Activated gamma-delta T cell (primary cell): ENCODE data around the gene S100A2.
A peak's percentile ranks its signal among the peaks of the same experiment; 100 is the strongest.

Source experiments
- DNase-seq: peaks from one replicate; lab custom pipeline; 2025; lab: John Stamatoyannopoulos, UW

Gene S100A2

DNA sequence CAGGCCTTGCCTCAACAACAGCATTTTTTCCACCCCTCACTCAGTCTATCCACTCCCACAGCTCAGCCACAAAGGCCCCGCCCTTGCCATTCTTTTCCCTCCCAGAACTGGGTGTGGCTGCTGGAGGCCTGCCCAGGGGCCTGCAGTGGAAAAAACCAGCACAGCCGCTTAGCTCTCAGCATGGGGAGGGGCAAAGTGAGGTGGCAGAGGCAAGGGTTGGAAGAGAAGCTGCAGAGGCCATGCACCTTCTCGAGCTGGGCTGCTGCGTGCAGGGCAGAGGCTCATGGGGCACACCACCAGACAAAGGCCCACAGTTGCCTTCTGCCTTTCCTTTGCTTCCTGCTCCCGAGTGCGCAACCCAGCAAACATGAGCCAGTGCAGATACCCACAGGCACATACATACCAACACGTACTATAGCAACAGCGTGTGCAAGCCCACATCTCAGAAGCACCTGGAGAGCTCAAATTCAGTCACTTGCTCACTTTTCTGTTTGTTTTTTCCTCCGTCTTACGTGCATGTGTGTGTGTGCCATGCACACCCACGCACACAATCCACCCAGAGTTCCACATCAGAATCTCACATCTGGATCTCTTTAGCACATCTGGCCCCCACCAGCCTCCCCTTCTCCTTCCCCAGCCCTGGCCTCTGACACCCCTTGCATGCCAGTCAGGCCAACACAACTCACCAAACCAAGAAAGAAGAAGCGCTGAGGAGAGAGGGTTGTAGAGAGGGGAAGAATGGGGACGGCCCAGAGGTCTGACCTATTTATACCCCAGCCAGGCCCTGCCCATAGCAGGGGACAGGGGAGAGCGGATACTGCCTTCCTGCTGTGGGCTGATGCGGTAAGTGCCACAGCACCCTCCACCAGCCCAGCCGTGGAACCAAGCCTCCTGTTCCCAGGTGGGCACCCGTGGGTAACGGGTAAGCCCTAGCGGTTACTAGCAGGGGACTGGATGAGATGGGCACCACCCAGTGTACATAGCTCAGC, 20.3 kb downstream of the S100A2 start, which contains the start of gene S100A4:
TSS of gene S100A4 (minus strand) at position 740 of the 989 bp plus-strand sequence. CDS start 1,012 bp downstream, outside the sequence.
- DNase-seq = no peak

DNA sequence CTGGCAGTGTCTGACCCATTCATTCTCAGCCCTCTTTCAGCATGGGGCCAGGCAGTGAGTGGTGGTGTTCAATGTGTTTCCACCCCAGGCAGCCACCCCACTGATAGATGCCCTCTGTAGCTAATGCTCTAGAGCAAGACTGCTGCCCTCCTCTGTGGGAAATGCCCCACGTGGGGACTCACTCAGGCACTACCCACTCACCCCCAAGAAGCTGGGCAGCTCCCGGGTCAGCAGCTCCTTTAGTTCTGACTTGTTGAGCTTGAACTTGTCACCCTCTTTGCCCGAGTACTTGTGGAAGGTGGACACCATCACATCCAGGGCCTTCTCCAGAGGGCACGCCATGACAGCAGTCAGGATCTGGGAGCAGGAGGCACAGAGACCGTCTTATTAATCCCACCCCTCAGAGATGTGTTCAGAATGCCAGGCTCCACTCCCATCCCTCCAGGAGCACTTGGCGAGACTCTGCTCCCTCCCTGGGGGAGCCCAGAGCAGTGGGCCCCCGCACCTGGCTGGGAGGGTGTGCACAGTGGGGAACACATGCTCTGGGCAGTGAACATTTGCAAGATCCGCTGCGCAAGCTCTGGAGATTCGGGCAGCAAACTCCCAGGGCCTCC, 21.1 kb downstream of the S100A2 start:
- no peak for DNase-seq

DNA sequence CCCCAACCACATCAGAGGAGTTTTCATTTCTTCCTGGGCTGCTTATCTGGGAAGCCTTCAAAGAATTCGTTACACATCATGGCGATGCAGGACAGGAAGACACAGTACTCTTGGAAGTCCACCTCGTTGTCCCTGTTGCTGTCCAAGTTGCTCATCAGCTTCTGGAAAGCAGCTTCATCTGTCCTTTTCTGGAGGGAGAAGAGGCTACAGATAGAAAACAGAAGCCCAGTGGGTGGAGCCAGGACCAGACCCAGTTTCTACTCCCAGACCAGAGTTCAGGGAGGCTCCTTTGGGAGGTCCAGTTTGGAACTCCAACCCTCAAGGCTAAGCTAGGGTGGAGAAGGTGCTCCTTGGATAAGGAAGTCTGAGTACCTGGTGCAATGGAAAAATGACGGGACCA, 21.9 kb downstream of the S100A2 start:
- DNase-seq = no peak

- no peak for DNase-seq
These were observed 22.5 kb downstream of the S100A2 start for GRCh38 chr1:153542956-153543711.

- DNase-seq = no peak
These were observed 23.7 kb downstream of the S100A2 start for GRCh38 chr1:153541641-153542590.

GRCh38 chr1:153540394-153541361, 25.0 kb downstream of the S100A2 start, which contains the start of gene S100A5:
TSS of gene S100A5 (minus strand) at chr1:153540934. CDS start at chr1:153540191, 743 bp downstream.
- no peak for DNase-seq

DNA sequence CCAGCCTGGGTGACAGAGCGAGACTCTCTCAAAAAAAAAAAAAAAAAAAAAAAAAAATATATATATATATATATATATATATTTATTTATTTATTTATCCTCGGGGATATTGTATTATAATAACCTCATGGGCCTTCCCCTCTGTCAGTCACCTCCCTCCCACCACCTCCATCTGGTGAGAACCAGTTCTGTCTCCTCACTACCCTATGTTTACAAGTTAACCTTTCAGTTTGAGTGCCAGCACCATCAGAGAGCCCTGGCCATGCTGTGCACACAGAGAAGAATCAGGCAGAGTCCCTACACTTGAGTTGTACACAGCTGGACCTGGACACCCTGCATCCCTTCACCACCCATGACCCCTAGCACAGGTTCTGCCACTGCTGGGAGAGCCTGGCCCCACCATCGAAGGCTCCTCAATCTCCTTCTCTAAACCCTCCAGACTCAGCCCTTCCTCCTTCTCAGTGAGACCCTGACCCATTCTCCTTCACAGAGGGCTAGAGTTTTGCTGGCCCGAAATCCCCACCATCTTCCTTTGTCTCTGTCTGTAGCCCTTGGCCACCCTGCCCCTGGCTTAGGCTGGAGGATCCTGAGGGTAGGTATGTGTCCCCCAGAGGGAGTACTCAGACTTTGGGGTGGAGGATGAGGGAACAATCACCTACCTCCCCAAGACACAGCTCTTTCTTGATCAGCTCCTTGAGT, 26.1 kb downstream of the S100A2 start:
- no peak for DNase-seq

GRCh38 chr1:153538315-153538821, 27.3 kb downstream of the S100A2 start:
- DNase-seq = no peak

GRCh38 chr1:153537376-153537730, 28.3 kb downstream of the S100A2 start:
- DNase-seq = no peak

- DNase-seq = no peak
These were observed 28.8 kb downstream of the S100A2 start for GRCh38 chr1:153536671-153537375.

- peak; percentile 70 for DNase-seq
These were observed 29.5 kb downstream of the S100A2 start for GRCh38 chr1:153536012-153536670.

GRCh38 chr1:153535242-153536011, 30.2 kb downstream of the S100A2 start, which contains the start of gene S100A6:
TSS of gene S100A6 (minus strand) at chr1:153535991. CDS start at chr1:153535339, 652 bp downstream.
- no peak for DNase-seq

- no peak for DNase-seq
These were observed 30.8 kb downstream of the S100A2 start for GRCh38 chr1:153534925-153535241.

GRCh38 chr1:153534226-153534924, 31.3 kb downstream of the S100A2 start:
- DNase-seq = no peak

DNA sequence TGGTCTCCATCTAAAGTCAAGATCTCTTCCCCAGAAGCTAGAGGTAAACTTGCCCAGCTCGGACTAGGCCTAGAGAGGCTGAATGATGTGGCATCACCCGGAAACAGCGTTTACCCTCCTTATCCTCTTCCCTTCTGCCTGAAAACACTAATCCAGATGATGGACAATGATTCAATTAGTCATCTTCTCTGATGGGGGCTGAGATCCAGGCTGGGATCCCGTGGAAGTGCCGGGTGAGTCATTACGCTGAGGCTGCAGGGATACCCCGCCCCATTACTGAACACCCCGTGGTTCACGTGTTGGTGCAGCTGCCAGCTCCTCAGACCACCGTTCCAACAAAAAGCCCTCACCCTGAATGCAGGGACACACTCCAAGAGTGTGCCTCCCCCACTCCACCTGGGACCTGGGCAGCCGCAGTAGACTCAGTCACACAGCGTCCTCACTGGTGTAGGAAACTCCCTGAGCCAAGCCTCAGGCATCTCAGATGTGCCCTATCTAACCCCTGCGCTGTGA, 31.9 kb downstream of the S100A2 start:
- DNase-seq = no peak
